ENCODE measurements around the gene FBXO38.
A peak's percentile ranks its signal among the peaks of the same experiment; 100 is the strongest.

Gene FBXO38

DNA sequence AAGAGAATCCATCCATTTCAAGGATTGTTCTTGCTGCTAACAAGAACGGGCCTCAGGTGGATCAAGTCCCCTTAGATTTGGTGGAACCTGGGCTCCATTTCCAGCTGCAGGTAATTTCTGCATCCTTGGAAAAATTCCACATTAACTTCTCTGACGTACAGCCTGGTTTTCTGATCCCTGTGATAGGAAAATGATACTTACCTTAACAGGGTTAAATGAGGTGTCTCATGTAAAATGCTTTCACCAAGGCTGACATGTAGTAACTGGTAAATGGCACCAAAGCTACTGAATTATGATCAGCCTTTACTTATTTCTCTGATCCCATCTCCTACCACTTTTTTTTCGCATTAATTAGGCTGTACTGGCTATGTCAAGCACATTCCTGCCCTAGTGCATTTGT, 93.7 kb downstream of the FBXO38 start:
- no peak for DNase-seq

DNA sequence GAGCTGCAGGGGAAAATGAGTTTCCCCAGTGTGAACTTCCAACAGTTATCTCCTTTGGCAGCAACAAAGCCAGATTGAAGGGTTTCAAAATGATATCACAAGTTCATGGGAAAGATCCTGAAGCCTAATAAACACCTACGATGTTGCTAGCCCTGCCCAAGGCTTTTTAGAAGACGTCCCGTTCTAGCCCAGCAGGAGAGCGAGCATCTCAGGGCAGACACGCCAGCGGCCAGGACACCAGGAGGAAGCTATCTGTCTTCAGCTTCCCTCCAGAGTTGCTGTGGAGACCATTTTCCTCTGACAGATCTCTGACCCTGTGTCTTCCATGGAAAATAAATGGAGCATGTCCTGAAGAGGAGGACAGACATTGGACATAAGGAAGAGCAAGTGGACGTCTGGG, 98.4 kb downstream of the FBXO38 start:
- no peak for DNase-seq

DNA sequence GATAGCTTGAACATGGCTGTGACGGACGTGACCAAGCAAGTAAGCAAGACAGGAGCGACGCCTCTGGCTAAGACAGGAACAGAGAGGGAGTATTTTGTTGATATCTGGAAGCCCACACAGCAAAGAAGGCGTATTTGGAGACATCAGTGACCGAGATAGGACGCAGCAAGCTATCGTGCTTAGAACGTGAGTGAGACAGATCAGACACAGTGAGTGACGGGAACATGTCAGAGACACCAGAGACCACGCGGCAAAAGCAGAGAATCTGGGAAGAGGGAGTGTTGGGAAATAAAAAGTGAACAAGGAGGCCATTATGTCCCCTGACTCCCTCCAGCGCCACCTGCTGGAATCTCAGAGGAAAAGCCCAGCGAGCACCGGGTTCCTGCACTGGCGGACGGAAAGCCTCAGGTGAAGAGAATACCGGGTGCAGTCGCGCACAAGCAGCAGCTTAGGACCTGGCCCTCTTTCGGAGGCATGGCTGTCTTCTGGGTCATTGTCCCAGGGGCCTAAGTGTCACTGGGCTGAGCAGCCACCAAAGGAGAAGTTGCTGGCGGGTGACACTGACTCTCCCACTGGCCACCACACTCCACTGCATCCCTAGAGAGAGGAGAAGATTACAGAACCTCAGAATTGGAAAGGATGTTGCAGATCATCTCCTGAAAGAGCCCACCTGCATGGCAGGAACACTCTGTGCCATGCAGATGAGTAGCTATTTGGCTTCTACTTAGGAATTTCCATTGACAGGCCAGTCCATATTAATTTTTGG, 99.1 kb downstream of the FBXO38 start:
- DNase-seq, result peak; percentile 57

DNA sequence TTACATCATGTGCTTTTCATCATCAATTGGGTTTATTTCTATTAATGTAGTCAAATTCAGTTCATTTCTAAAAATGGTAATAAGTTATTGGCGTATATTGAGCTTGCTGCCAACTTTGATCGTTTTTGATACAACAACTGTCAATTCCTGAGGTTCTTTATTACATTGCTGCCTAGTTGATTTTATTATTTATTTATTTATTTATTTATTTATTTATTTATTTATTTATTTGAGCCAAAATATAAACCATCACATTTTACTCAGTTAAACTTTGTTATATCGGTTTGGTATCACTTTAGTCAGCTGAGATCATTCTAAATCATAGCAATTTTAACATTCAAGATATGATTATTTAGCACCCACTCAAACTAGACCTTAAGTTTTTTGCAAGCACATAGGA, 100.0 kb downstream of the FBXO38 start:
- no peak for DNase-seq

DNA sequence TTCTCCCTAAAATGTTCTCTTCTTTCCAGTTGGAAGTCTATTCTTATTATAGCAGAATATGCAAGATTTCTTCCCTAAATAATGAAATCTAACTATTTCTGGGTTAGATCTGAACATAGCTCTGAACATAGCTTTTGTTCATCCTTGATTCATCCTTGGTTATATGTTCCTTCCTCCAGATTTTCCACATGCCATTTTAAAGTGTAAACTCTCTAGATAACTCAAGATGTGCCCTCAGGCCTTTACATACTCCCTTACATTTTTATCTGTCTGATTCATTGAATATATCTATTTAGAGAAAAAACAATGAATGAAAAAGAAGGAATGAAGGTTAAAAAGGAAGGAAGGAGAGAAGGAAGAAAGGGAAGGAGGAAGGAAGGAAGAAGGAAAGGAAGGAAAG, 100.9 kb downstream of the FBXO38 start:
- DNase-seq, result no peak

DNA sequence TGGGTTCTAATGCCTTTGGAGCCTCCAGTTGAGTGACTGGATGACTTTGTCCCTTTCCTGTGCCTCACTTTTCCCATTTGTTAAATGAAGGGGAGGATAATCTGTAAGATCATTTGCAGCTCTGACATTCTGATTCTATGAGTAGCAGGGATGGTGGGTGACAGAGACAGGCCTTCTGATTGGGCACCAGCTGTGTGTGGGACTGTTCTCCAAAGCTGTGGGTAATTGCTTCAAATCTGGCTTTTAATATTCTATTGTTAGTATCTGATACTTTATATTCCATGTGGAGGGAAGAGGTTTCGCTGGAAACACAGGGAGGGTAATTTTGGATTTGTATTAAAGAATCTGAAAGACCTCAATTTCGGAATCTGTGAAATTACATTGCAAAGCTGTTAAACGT, 102.7 kb downstream of the FBXO38 start:
- no peak for DNase-seq

DNA sequence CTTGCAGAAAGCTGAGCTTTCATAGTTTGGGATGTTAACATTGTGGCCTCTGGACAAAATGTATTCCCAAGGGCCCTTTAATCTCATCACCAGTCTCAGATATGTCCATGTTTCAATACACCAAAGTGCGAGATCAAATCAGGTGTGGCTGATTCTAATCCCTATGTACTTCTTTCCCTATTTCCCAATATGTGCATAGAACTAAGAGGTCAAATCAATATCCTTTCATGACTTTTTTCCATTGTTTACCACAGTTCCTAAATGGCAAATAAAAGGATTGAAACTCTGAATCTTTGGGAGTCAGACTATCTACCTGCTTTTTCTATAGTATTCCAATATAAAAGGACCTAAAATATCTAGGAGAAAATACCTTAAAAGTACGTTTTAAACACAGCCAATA, 105.0 kb downstream of the FBXO38 start:
- no peak for DNase-seq

DNA sequence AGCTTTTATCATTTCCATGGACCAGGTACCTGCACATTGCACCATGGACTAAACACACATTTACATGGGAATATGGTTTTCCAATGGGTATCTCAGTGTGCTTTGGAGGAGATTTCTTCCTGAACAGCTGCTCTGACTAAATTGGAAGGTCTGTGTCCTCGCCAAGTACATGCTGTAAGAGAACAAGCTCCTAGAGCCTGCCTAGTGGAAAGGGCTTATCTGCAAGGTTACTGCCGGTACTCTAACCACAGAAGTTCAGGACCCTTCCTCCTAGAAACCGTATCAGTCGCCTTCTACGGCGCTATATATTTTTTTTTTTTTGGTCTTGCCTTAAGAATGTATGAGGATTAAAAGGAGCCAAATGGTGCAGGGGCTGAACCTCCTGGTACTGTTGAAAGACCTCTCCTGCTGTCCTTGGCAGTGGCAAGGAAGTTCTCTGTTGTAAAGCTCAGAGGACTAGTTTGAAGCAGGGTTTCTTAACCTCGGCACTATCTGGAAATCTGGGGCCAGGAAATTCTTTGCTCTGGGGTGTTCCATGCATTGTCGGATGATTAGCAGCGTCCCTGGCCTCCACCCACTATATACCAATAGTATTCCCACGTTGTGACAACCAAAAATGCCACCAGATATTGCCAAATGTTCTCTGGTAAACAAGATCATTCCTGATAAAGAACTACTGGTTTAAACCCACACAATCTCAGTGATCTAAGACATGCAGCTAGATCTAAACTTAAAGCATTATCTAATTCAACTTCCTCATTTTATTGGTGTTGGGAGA, 107.4 kb downstream of the FBXO38 start:
- DNase-seq, result no peak

DNA sequence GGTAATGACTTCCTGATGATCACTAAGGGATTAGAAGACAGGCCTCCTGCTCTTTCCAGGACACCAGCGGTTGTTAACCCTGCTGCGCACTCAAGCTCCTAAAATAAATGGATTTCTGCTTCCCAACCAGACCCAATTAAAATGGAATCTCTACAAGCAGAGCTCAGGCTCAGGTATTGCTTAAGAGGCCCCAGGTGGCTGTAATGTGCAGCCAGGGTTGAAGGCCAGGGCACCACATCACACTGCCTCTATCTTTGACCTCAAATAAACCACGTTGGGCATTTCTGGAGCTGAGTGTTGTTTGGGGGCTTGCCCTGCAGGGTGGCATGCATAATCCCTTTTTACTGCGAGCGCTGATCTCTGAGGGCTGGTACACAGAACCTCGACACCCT, 108.0 kb downstream of the FBXO38 start:
- no peak for DNase-seq

DNA sequence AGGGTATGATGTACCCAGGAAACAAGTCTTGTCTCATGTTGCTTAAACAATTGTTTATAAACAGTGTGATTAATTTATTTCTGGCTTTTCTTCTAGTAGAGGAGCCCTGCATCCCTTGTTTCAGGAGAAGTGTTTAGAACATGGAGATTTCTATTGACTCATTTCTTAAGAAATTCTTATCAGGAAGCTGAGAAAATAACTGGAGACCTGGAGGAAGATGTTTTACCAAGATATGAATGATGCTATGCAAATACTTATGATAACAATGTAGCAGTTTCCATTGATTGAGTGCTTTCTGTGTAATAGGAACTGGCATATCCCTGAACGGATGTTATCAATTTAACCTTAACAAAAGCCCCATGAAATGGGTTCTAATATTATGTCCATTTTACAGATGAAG, 108.6 kb downstream of the FBXO38 start:
- DNase-seq, result no peak
